Measurements from ENCODE around the gene CARD9.

GRCh38 chr9:136370687-136371532 lies 2.6 kb downstream of the CARD9 start:
- TF ChIP-seq POLR2A (IDR thresholded peaks at IDR 0.05) = no peak
- TF ChIP-seq, protein P1, sequence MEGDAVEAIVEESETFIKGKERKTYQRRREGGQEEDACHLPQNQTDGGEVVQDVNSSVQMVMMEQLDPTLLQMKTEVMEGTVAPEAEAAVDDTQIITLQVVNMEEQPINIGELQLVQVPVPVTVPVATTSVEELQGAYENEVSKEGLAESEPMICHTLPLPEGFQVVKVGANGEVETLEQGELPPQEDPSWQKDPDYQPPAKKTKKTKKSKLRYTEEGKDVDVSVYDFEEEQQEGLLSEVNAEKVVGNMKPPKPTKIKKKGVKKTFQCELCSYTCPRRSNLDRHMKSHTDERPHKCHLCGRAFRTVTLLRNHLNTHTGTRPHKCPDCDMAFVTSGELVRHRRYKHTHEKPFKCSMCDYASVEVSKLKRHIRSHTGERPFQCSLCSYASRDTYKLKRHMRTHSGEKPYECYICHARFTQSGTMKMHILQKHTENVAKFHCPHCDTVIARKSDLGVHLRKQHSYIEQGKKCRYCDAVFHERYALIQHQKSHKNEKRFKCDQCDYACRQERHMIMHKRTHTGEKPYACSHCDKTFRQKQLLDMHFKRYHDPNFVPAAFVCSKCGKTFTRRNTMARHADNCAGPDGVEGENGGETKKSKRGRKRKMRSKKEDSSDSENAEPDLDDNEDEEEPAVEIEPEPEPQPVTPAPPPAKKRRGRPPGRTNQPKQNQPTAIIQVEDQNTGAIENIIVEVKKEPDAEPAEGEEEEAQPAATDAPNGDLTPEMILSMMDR (IDR thresholded peaks at IDR 0.05) = no peak

Measured in thyroid gland (tissue), 4 donors.